NCI-H460 (cell line): ENCODE data around the gene ZNF350. TPM values are rescaled to one million over a fixed set of nuclear protein-coding genes. Genes with fewer than 3 reads are reported as not detected.
"Not testable (repeated sequence)": the region's sequence is repeated elsewhere in the genome, so short reads cannot be mapped to it uniquely, and the experiment has no call there.

Experiments used
- DNase-seq: peaks from one replicate; pipeline ENCODE4 v3.0.0-alpha.2; 2016; ENCODE audit warnings: low read depth; ENCODE audit errors: extremely low read depth
- total RNA-seq: library from RNA; depleted of rRNA; stranded (reverse); fragments of >200 nt; shearing (Covaris generic); gene quantifications from 2 replicates; pipeline ENCODE4 v1.2.3, GENCODE V29; 2014

ZNF350 gene
- total RNA-seq, 1 experiment from 2014 or later: 7.0 TPM

DNA sequence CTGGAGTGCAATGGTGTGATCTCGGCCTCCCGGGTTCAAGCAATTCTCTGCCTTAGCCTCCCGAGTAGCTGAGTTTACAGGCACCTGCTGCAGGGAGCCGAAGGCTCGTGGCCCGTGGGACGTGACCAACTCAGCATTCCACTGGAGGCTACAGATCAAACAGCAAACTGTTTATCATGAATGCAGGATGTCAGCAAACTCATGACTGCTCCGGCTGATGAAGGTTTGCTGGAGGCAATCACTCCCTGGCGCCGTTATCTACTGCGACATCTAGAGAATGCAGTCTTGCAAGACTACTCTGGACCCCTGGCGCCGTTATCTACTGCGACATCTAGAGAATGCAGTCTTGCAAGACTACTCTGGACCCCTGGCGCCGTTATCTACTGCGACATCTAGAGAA lies 10.9 kb downstream of the ZNF350 start:
- not testable (repeated sequence) for DNase-seq

DNA sequence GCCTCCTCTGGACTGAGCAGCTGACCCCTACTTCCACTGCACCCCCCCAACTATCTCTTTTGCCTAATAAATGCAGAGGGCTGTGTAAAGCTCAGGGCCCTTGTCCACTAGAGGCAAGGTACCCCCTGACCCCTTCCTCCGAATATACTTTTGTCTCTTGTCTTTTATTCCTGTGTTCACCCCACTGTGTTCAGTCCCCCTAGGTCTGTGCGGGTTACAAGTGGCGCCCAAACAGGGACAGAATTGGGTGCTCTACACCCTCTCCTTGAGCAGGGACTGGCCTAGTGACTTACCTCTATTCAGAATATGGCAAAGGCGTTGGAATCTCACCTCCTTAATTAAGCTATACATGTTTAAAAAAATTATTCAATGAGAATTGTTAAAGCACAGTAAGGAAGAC lies 15.0 kb downstream of the ZNF350 start:
- no peak for DNase-seq

GRCh38 chr19:51970718-51971117 lies 15.9 kb downstream of the ZNF350 start:
- no peak for DNase-seq

GRCh38 chr19:51965583-51965982 lies 21.1 kb downstream of the ZNF350 start:
- no peak for DNase-seq

DNA sequence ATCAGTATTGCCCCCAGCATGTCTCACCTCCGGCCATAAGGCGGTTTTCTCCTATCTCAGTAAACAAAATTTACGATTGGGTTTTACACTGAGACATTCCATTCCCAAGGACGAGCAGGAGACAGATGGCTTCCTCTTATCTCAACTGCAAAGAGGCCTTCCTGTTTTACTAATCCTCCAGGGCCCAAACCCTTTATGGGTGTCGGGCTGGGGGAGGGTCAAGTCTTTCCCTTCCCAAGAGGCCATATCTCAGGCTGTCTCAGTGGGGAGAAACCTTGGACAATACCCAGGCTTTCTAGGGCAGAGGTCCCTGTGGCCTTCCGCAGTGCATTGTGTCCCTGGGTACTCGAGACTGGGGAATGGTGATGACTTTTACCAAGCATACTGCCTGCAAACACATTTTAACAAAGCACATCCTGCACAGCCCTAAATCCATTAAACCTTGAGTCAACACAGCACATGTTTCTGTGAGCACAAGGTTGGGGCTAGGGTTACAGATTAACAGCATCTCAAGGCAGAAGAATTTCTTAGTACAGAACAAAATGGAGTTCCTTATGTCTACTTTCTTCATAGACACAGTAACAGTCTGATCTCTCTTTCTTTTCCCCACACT lies 25.9 kb downstream of the ZNF350 start:
- DNase-seq: not testable (repeated sequence)

DNA sequence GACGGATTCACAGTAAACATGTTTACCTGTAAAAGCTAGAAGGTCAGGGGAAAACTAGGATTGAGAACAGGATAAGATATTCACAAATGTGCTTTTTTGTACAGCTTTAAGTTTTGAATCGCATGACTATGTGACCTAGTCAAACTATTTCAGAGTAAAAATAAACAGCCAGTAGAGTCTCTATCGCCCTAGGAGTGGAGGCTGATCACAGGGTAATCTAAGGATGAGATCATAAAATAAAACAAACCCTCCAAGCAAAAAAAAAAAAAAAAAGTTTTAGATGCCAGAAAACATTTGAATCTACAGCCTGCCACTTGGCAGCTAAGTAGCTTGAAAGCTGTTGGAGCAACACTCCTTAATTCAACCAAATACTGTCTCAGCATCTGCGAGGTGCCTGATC lies 26.8 kb downstream of the ZNF350 start:
- DNase-seq: no peak

DNA sequence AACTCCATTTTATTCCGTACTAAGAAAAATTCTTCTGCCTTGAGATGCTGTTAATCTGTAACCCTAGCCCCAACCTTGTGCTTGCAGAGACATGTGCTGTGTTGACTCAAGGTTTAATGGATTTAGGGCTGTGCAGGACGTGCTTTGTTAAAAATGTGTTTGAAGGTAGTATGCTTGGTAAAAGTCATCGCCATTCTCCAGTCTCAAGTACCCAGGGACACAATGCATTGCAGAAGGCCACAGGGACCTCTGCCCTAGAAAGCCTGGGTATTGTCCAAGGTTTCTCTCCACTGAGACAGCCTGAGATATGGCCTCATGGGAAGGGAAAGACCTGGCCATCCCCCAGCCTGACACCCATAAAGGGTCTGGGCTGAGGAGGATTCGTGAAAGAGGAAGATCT lies 28.8 kb downstream of the ZNF350 start:
- not testable (repeated sequence) for DNase-seq

DNA sequence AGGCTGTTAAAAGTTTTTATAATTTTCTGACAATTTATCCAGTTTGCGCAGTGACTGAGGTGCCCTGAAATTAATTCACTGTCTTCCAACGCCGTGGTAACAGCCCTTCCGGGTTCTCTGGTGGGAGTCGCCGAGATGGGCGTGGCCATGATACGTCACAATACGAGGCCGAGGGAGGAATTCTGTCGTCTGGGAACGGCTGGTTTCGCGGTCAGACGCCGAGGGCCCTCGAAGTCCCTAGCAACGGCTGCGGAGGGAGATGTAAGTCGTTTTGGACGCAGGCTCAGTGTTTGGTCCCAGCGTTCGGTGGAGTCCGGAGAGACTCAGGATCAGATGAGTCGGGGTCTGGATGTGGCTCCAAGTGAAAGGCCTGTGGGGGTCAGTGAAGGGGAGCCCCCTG lies 37.7 kb downstream of the ZNF350 start:
- no peak for DNase-seq

DNA sequence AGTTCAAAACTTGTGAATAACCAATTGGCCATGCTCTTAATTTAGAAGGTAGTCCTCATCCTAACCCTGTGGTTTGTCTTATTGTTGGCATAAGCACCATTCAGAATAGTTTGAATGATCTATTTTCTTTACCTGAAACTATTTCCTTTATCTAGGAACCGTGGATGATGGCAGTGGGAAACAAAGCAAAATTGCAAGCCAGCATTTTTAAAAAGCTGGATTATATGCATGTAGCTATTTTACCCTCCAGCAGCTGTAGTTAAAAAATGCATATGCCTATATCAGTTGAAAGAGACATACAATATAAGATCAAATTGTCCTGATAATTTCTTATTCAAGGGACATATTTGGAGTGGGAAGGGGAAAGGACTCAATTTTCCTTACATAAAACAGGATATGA lies 40.0 kb downstream of the ZNF350 start:
- no peak for DNase-seq

- DNase-seq: no peak
These were observed 41.7 kb downstream of the ZNF350 start for GRCh38 chr19:51944798-51945552.

DNA sequence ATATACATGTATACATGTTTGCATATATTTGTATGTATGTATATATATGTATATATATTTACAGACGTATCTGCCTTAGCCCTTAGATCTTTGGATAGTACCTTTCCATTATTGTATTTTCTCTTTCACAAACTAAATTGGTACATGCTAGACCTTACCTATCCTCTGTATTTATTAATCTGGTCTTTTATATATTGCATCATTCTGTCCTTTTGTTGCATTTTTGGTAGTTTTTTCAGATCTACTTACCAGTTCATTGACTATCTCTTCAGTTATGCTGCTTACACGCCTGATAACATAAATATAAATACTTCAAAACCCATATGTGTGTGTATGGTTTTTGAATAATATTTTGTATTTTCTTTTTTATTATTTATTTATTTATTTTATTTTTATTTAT lies 47.7 kb downstream of the ZNF350 start:
- DNase-seq: no peak

GRCh38 chr19:51931921-51932320 lies 54.7 kb downstream of the ZNF350 start:
- no peak for DNase-seq

DNA sequence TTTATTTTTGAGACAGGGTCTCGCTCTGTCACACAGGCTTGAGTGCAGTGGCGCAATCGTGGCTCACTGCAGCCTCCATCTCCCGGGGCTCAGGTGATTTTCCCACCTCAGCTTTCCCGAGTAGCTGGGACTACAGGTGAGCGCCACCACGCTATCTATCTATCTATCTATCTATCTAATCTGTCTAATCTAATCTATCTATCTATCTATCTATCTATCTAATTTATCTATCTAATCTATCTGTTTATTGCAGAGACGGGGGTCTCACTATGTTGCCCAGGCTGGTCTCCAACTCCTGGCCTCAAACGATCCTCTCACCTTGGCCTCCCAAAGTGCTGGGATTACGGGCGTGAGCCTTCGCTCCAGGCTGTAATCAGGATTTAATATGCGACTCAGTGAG lies 58.8 kb downstream of the ZNF350 start:
- no peak for DNase-seq

DNA sequence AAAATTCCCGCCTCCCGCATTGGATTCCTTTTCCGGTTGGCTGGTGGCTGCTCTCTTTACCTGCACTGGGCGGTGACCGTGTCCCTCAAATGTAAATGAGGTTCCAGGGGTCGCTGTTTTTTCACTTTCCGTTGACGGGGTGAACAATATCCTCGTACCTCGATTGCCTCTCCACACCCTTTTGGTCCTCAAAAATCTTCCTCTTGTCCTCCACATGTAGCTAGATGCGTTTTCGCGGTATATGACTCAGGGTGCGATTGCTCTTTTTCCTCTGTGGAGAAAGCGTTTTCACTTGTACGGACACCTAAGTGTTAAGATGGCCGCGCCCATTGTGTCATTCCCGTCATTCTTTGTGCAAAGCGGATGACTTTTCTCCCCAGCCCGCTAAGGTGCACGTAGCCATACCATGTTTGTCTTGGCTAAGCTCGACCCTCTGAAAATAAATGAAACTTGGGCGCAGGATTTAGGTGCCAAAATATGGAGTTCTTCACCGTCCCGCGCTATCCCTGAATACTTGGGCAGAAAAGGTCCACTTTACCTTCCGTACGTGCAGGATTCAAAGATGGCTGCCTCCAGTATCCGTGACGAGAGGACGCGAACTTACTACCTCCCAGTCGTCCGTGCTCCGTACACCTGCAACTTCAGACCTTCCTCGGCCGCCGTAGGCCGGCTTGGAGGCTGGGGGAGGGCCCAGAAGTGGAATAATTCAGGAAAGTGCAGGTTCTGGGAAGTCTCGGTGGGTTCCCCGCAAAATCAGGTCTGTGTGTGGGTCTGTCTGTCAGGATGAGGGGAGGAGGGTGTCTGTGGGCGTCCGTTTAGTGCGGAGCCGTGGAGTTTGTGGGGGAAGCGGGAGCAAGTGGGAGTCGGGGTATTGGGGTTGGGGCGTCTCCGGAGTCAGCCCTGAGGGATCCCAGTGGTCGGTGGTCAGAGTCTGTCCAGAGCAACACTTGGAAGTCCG lies 59.6 kb downstream of the ZNF350 start, which contains the start of gene ZNF613:
ZNF613 (plus strand) TSS at position 689 of the 958 bp plus-strand sequence. CDS start 8,749 bp downstream, outside the sequence.
- peak; percentile 81 for DNase-seq

DNA sequence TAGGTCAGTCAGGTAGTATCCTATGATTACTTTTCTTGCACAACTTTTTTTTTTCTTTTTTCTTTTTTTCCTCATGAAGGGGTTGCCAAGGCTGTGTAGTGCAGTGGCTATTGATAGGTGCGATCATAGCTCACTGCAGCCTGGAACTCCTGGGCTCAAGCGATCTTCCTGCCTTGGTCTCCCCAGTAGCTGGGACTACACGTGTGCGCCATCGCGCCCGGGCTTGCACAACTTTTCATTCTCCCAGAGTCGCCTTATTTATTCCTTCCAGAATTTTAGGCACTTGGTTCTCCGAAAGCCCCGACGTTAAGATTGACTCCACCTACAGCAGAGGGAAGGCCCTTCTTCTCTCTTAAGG lies 60.2 kb downstream of the ZNF350 start:
- no peak for DNase-seq

DNA sequence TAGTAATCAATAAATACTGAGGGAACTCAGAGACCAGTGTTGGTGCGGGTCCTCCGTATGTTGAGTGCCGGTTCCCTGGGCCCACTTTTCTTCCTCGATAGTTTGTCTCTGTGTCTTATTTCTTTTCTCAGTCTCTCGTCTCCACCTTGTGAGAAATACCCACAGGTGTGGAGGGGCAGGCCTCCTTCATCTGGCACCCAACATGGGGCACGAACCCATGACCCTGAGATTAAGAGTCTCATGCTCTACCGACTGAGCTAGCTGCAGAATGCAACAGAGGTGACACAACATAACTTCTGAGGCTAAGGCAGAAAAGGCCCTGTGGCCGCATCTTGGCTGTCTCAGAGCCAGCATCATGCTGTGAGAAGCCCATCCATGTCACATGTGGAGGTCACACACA lies 64.7 kb downstream of the ZNF350 start:
- no peak for DNase-seq

- DNase-seq: no peak
These were observed 67.0 kb downstream of the ZNF350 start for GRCh38 chr19:51919606-51920005.

DNA sequence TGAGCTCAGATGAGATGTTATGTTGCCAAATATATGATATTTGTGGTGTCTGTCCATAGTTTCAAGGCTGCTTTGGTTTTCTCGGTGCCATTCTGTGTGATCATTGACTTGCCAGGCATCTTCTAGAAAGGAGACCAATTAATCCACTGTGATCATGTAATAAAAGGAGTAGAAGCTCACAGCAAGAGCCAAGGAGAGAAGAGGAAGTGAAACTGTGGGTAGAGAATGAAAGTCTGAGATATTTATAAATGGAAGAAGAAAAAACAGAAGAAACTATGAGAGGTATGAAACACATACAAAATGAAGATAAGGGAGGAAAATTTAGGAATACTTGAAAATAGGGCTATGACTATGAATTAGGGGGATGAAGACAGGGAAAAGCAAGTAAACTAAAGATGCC lies 70.5 kb downstream of the ZNF350 start:
- DNase-seq: no peak

GRCh38 chr19:51915324-51915867 lies 71.2 kb downstream of the ZNF350 start:
- DNase-seq: no peak
